COLO668 (cell line): Measurements from ENCODE around the gene NDFIP1.
"Not testable (repeated sequence)": the region's sequence is repeated elsewhere in the genome, so short reads cannot be mapped to it uniquely, and the experiment has no call there.

Source experiments
- DNase-seq: peaks from one replicate; lab custom pipeline; 2025; ENCODE audit not compliant: unreplicated experiment; lab: John Stamatoyannopoulos, UW

NDFIP1 gene

GRCh38 chr5:142183561-142183960 lies 75.0 kb downstream of the NDFIP1 start:
- no peak for DNase-seq

- DNase-seq, result no peak
These were observed 76.4 kb downstream of the NDFIP1 start for GRCh38 chr5:142184988-142185387.

- no peak for DNase-seq
These were observed 77.9 kb downstream of the NDFIP1 start for GRCh38 chr5:142186514-142186856.

GRCh38 chr5:142186857-142187594 lies 78.4 kb downstream of the NDFIP1 start:
- DNase-seq, result no peak

- not testable (repeated sequence) for DNase-seq
These were observed 80.1 kb downstream of the NDFIP1 start for GRCh38 chr5:142188691-142189090.

GRCh38 chr5:142189813-142190212 lies 81.2 kb downstream of the NDFIP1 start:
- no peak for DNase-seq

GRCh38 chr5:142191776-142192175 lies 83.2 kb downstream of the NDFIP1 start:
- DNase-seq, result no peak

GRCh38 chr5:142192286-142193113 lies 83.9 kb downstream of the NDFIP1 start:
- no peak for DNase-seq

GRCh38 chr5:142193114-142193428 lies 84.5 kb downstream of the NDFIP1 start:
- no peak for DNase-seq

- DNase-seq, result no peak
These were observed 88.5 kb downstream of the NDFIP1 start for GRCh38 chr5:142197098-142197497.

GRCh38 chr5:142197781-142198180 lies 89.2 kb downstream of the NDFIP1 start:
- no peak for DNase-seq

- DNase-seq, result no peak
These were observed 90.8 kb downstream of the NDFIP1 start for GRCh38 chr5:142199388-142199787.

GRCh38 chr5:142200387-142200786 lies 91.8 kb downstream of the NDFIP1 start:
- no peak for DNase-seq

GRCh38 chr5:142201471-142201887 lies 92.9 kb downstream of the NDFIP1 start:
- no peak for DNase-seq

- DNase-seq, result no peak
These were observed 93.7 kb downstream of the NDFIP1 start for GRCh38 chr5:142202282-142202681.
